ENCODE measurements around the gene DCAF7. TPM values are rescaled to one million over a fixed set of nuclear protein-coding genes. Genes with fewer than 3 reads are reported as not detected.

The DCAF7 gene
- polyA plus RNA-seq, 1 of the 3 experiments (the other 2 are of a cell fraction): 63.5 TPM

GRCh38 chr17:63555500-63556156, 5.4 kb downstream of the DCAF7 start:
- Histone ChIP-seq H3K79me2 (ENCODE audit: insufficient read depth) (peaks cover 98% of the 10 kb centered on the region), H3K27ac (ENCODE audit: low read depth in 2 of 2, low read length in 1 of 2) (no peak overlapping the region), H3K9me2 (no peaks in the 10 kb centered on the region), H4K20me1 (ENCODE audit: insufficient read depth) (peaks cover 90% of the 10 kb centered on the region), H3K36me3 (replicated peaks in 1 of 2; ENCODE audit: control insufficient read depth in 1 of 2, insufficient read depth in 2 of 2, low read length in 1 of 2) (peaks cover 7 to 24% of the 10 kb centered on the region in 2 experiments), H2AFZ (ENCODE audit: low read depth) (no peak overlapping the region), H3K27me3 (ENCODE audit: insufficient read depth) (no peaks in the 10 kb centered on the region), H3F3A (replicated peaks; ENCODE audit: insufficient read depth) (peaks cover 14% of the 10 kb centered on the region), H3K9ac (no peak overlapping the region), H3K4me3 (ENCODE audit: low read depth in 2 of 2, low read length in 1 of 2) (no peak overlapping the region), H3K4me1 (ENCODE audit: control insufficient read depth in 1 of 2, insufficient read depth in 2 of 2, low read depth in 1 of 2, low read length in 1 of 2) (peaks cover 9 to 22% of the 10 kb centered on the region in 2 experiments; a peak in 2 of 4 replicates), H3K9me3 (no peaks in the 10 kb centered on the region), H3K4me2 (no peak overlapping the region)
- DNase-seq: no peak
- CTCF ChIA-PET: interaction anchor here (1.2 to 6.0 kb wide), 5 partner anchors 27 to 130 kb away, joined by 3 to 44 read pairs (median 4); no protein-coding TSS in a partner anchor
- POLR2A ChIA-PET: interaction anchor here (0.8 kb wide), 1 partner anchor 16 kb away, joined by 3 read pairs; no protein-coding TSS in a partner anchor
- WGBS (ENCODE audit: low lambda C conversion rate): 97% methylated on average over 7 of the region's 7 CpGs
- no peak for TF ChIP-seq EP300 (IDR thresholded peaks at IDR 0.05; ENCODE audit: borderline replicate concordance in 1 of 2, low read depth in 1 of 2, low read length in 1 of 2)
- TF ChIP-seq RXRA (IDR thresholded peaks at IDR 0.05; ENCODE audit: borderline replicate concordance, low read depth): no peak
- TF ChIP-seq GATA2 (CRISPR knock-in tag; IDR thresholded peaks at IDR 0.05): no peak
- TF ChIP-seq TEAD4 (IDR thresholded peaks at IDR 0.05; ENCODE audit: borderline replicate concordance, insufficient read depth): no peak
- no peak for TF ChIP-seq MXI1 (IDR thresholded peaks at IDR 0.05; ENCODE audit: low read depth, low read length)
- no peak for TF ChIP-seq PBX3 (IDR thresholded peaks at IDR 0.05)
- TF ChIP-seq IRF3 (IDR thresholded peaks at IDR 0.05; ENCODE audit: low read depth, low read length): no peak
- TF ChIP-seq MAX (IDR thresholded peaks at IDR 0.05; ENCODE audit: low read depth): no peak
- no peak for TF ChIP-seq FOXJ3 (CRISPR knock-in tag; IDR thresholded peaks at IDR 0.05)
- no peak for TF ChIP-seq NFIC (IDR thresholded peaks at IDR 0.05; ENCODE audit: borderline replicate concordance)
- no peak for TF ChIP-seq EZH2phosphoT487 (IDR thresholded peaks at IDR 0.05; ENCODE audit: borderline replicate concordance, low read depth)
- no peak for TF ChIP-seq ELF1 (IDR thresholded peaks at IDR 0.05)
- TF ChIP-seq NRF1 (IDR thresholded peaks at IDR 0.05; ENCODE audit: low read depth, low read length): no peak
- no peak for TF ChIP-seq FOXM1 (IDR thresholded peaks at IDR 0.05; ENCODE audit: low read depth)

GRCh38 chr17:63557416-63557815, 7.1 kb downstream of the DCAF7 start:
- Histone ChIP-seq H3K4me2 (no peak overlapping the region), H3K4me1 (ENCODE audit: control insufficient read depth in 1 of 2, insufficient read depth in 2 of 2, low read depth in 1 of 2, low read length in 1 of 2) (peaks cover 9 to 18% of the 10 kb centered on the region in 2 experiments; a peak in 2 of 4 replicates), H3K27ac (ENCODE audit: low read depth in 2 of 2, low read length in 1 of 2) (no peak overlapping the region), H4K20me1 (ENCODE audit: insufficient read depth) (peaks cover 96% of the 10 kb centered on the region), H3K9me2 (no peaks in the 10 kb centered on the region), H3F3A (replicated peaks; ENCODE audit: insufficient read depth) (peaks cover 11% of the 10 kb centered on the region), H3K9ac (no peak overlapping the region), H3K36me3 (replicated peaks in 1 of 2; ENCODE audit: control insufficient read depth in 1 of 2, insufficient read depth in 2 of 2, low read length in 1 of 2) (peaks cover 7 to 29% of the 10 kb centered on the region in 2 experiments), H3K4me3 (ENCODE audit: low read depth in 2 of 2, low read length in 1 of 2) (no peak overlapping the region), H2AFZ (ENCODE audit: low read depth) (no peak overlapping the region), H3K27me3 (ENCODE audit: insufficient read depth) (no peaks in the 10 kb centered on the region), H3K79me2 (ENCODE audit: insufficient read depth) (peaks cover 98% of the 10 kb centered on the region), H3K9me3 (no peaks in the 10 kb centered on the region)
- ChIA-PET POLR2A (no interaction called here), CTCF (interaction anchor here (0.9 to 1.5 kb wide), 2 partner anchors 55 to 125 kb away, joined by 4 read pairs; no protein-coding TSS in a partner anchor)
- WGBS (ENCODE audit: low lambda C conversion rate): 97% methylated on average over 2 of the region's 2 CpGs
- no peak for DNase-seq
- TF ChIP-seq YY1 (IDR thresholded peaks at IDR 0.05; ENCODE audit: low read depth): no peak
- no peak for TF ChIP-seq USF1 (IDR thresholded peaks at IDR 0.05; ENCODE audit: borderline replicate concordance, low read depth)
- TF ChIP-seq POLR2AphosphoS5 (IDR thresholded peaks at IDR 0.05; ENCODE audit: low read depth, low read length): no peak
- no peak for TF ChIP-seq CHD2 (IDR thresholded peaks at IDR 0.05; ENCODE audit: low read length, partially characterized antibody)
- TF ChIP-seq NFIC (IDR thresholded peaks at IDR 0.05; ENCODE audit: borderline replicate concordance): no peak
- no peak for TF ChIP-seq TAF1 (IDR thresholded peaks at IDR 0.05; ENCODE audit: borderline replicate concordance, low read depth, low read length)
- no peak for TF ChIP-seq IRF3 (IDR thresholded peaks at IDR 0.05; ENCODE audit: low read depth, low read length)
- no peak for TF ChIP-seq NRF1 (IDR thresholded peaks at IDR 0.05; ENCODE audit: low read depth, low read length)
- TF ChIP-seq GABPA (IDR thresholded peaks at IDR 0.05; ENCODE audit: low read depth): no peak
- TF ChIP-seq SIN3A (IDR thresholded peaks at IDR 0.05; ENCODE audit: borderline replicate concordance, low read depth, low read length): no peak
- no peak for TF ChIP-seq SMC3 (IDR thresholded peaks at IDR 0.05; ENCODE audit: low read depth, low read length)
- TF ChIP-seq GATA2 (CRISPR knock-in tag; IDR thresholded peaks at IDR 0.05): no peak
- no peak for TF ChIP-seq FOSL2 (IDR thresholded peaks at IDR 0.05; ENCODE audit: borderline replicate concordance, low read depth)

All from SK-N-SH (cell line).